ENCODE data around the gene ATOH8.

DNA sequence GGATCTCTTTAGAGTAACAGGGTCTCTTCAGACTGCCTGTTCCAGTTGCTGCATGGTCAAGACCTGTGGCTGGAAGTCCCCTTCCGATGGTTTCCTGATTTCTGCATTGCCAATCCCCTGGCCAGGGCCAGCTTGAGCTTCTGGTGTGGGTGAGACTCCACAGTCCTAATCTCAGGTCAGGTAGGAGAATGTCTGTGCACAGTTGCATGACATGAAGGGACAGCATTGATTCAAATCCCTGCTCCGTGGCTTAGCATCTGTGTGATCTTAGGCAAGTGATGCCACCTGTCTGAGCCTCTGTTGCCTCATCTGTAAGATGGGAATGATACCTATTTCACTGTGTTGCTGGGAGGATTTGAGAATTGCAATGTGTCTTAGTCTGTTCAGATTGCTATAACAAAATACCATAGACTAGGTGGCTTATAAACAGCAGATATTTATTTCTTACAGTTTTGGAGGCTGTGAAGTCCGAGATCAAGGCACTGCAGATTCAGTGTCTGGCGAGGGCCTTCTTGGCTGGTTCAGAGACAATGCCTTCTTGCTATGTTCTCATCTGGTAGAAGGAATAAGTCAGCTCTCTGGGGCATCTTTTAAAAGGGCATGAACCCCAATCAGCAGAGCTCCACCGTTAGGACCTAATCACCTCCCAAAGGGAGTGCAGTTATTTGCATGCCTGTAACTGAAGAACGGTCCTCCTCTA, 66.2 kb downstream of the ATOH8 start:
- TF ChIP-seq EP300 (IDR thresholded peaks at IDR 0.05) (no peak), POLR2A (IDR thresholded peaks at IDR 0.05) (no peak)
- TF ChIP-seq, protein P1, sequence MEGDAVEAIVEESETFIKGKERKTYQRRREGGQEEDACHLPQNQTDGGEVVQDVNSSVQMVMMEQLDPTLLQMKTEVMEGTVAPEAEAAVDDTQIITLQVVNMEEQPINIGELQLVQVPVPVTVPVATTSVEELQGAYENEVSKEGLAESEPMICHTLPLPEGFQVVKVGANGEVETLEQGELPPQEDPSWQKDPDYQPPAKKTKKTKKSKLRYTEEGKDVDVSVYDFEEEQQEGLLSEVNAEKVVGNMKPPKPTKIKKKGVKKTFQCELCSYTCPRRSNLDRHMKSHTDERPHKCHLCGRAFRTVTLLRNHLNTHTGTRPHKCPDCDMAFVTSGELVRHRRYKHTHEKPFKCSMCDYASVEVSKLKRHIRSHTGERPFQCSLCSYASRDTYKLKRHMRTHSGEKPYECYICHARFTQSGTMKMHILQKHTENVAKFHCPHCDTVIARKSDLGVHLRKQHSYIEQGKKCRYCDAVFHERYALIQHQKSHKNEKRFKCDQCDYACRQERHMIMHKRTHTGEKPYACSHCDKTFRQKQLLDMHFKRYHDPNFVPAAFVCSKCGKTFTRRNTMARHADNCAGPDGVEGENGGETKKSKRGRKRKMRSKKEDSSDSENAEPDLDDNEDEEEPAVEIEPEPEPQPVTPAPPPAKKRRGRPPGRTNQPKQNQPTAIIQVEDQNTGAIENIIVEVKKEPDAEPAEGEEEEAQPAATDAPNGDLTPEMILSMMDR (IDR thresholded peaks at IDR 0.05), result no peak
